GM18499 (cell line): ENCODE results near the gene BACH2.
"Not testable (repeated sequence)": the region's sequence is repeated elsewhere in the genome, so short reads cannot be mapped to it uniquely, and the experiment has no call there.

Experiments
- ATAC-seq: cut with Tn5 transposase; IDR thresholded peaks from one replicate; pipeline ENCODE4 v1.9.1; 2021; ENCODE audit warnings: moderate number of reproducible peaks; ENCODE audit not compliant: insufficient read depth, unreplicated experiment

Gene BACH2

GRCh38 chr6:90296341-90297114 is at the start of gene BACH2:
TSS of gene BACH2 (minus strand) at chr6:90296843. CDS start at chr6:90008844, 287,999 bp downstream.
- peak; percentile 68 for ATAC-seq

GRCh38 chr6:90343576-90343975 is 46.9 kb upstream of the BACH2 start:
- no peak for ATAC-seq

- no peak for ATAC-seq
These were observed 41.8 kb upstream of the BACH2 start for GRCh38 chr6:90338409-90338808.

- ATAC-seq = no peak
These were observed 39.8 kb upstream of the BACH2 start for GRCh38 chr6:90336388-90336947.

- ATAC-seq = no peak
These were observed 37.3 kb upstream of the BACH2 start for GRCh38 chr6:90333928-90334327.

- ATAC-seq = not testable (repeated sequence)
These were observed 36.4 kb upstream of the BACH2 start for GRCh38 chr6:90332978-90333543.

GRCh38 chr6:90329386-90330077 is 32.9 kb upstream of the BACH2 start:
- no peak for ATAC-seq

- no peak for ATAC-seq
These were observed 31.4 kb upstream of the BACH2 start for GRCh38 chr6:90328004-90328403.

GRCh38 chr6:90326404-90327057 is 29.9 kb upstream of the BACH2 start:
- ATAC-seq = no peak

GRCh38 chr6:90323706-90324105 is 27.1 kb upstream of the BACH2 start:
- no peak for ATAC-seq

GRCh38 chr6:90322976-90323474 is 26.4 kb upstream of the BACH2 start:
- no peak for ATAC-seq

- no peak for ATAC-seq
These were observed 23.5 kb upstream of the BACH2 start for GRCh38 chr6:90319979-90320685.

GRCh38 chr6:90319044-90319443 is 22.4 kb upstream of the BACH2 start:
- ATAC-seq = no peak

GRCh38 chr6:90315986-90316385 is 19.3 kb upstream of the BACH2 start:
- no peak for ATAC-seq

GRCh38 chr6:90315354-90315950 is 18.8 kb upstream of the BACH2 start:
- no peak for ATAC-seq

- no peak for ATAC-seq
These were observed 17.9 kb upstream of the BACH2 start for GRCh38 chr6:90314514-90314913.

GRCh38 chr6:90311569-90311968 is 14.9 kb upstream of the BACH2 start:
- ATAC-seq = no peak

- no peak for ATAC-seq
These were observed 9.3 kb upstream of the BACH2 start for GRCh38 chr6:90305800-90306448.

GRCh38 chr6:90304308-90304707 is 7.7 kb upstream of the BACH2 start:
- ATAC-seq = no peak
